Suppressor macrophage (primary cell): ENCODE measurements around the gene C2CD2.

Source experiments
- DNase-seq, 4 experiments: peaks; one replicate each; pipeline ENCODE4 v3.0.0-alpha.2; 2020 to 2022

C2CD2 gene

DNA sequence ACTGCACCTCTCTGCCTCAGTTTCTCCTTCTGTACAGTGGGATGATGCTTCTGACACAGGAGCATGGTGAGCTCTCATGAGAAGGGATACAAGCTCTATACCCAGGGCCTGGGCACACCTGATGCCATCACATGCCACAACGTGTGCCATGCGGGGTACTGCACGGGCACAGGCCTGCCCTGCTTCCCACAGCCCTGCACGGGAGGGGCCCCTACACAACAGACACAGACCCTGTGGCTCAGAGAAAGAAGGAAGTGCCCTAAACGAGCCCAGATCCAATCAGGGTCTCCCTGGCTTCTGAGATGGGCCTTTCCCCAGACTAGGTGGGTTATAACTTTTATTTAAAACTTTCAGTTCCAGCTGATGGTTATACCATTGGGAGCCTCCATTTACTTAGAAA lies 24.6 kb downstream of the C2CD2 start:
- DNase-seq, result no peak

DNA sequence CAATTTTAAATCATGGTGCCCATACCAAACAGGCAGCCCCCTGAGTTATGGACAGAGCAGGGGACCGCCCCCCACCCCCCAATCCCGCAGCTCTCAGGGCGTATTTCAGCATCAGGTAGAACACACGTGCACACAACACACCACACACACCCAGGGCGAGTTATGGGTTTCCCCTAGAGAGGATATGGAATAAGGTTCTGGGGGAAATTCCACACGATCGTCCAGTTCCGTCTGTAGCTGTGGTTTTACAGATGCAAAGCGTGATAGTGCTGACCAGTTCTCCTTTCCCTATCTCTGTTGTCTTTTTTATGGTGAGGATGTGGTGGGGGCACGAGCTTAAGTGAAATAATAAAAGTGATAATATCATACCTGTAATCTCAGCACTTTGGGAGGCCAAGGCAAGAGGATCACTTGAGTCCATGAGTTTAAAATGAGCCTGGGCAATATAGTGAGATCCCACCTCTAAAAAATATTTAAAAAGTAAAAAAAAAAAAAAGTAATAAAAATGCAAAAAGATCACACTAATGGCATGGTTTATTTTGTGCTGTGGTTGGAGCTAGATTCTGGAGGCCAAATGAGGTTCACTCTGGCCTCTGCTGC lies 25.1 kb downstream of the C2CD2 start:
- DNase-seq, result peak; percentile 68 to 82 (median 79)

DNA sequence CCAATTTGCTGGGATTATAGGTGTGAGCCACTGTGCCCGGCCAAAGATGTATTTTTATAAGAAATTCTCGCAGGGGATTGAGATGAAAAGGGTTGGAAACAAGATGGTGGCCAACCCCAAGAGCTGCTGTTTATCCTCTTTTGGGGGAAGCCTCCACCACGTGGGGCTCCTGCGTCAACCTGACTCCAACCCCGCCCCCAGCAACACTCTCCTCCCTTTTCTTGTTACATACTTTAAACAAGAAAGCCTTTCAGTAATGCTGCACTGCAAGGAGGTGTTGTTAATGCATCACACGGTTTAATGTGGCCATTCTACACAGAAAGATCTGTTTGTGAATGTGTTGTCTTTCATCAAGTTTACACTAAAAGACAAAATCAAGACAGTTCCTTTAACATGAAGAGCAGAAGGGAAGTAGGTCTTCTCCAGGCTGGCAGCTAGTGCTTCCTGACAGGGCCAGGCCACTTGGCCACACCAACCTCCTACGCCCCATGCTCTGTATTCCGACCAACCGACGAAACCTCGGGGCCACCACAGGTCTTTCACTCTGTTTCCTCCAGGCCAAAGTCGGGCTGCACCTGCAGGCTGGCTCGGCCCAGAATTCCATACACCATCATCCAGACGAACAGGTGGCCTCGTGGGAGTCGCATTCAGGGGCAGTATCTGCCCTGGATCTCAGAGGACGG lies 25.9 kb downstream of the C2CD2 start:
- DNase-seq, result peak; percentile 71 to 90 (median 86)

DNA sequence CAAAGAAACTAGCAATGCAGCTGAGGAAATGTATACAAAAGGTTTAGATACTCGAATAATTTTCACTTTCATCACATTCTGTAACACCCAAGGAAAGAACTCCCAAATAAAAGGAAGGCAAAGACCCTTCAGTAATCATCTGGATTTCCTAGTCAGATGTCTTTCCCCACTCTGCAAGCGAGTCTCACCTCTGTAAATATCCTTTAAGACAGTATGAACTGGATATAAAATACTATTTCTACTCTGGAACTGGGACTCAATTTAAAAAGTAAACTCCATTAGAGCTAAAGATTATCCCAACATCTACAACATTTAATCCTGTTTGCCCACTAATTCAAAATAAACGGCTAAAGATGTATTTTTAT lies 27.0 kb downstream of the C2CD2 start:
- no peak for DNase-seq

DNA sequence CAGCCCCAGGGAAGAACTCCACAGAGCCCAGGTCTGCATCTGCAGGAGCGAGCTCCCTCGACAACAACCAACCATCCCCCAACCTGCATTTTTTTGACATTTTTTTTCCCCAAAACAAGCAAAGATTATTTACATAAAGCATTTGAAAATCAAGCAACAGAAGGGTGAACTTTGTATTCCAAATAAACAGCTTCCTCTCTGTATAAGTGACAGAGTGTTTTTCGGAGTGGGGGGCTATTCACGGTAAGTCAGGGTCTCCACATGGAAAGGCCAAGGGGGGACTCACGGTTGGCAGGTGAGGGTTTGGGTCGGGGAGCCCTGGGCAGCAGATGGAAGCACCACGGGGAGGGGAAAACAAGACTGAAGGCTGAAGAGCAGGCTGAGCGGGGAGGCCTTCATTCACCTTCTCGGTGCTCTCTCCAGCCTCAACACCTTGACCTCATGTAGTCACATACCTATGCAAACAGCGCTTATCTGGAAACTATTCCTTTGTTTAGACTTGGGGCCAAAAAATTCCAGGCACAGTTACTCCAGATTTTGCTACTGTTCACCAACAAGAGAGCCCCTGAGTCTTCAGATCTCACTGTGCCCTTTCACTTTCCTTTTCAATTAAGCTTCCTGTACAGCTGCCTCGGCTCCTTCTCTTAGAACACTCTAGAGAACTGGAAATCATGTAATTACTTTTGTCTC lies 27.6 kb downstream of the C2CD2 start:
- peak; percentile 31 to 69 (median 54) for DNase-seq

DNA sequence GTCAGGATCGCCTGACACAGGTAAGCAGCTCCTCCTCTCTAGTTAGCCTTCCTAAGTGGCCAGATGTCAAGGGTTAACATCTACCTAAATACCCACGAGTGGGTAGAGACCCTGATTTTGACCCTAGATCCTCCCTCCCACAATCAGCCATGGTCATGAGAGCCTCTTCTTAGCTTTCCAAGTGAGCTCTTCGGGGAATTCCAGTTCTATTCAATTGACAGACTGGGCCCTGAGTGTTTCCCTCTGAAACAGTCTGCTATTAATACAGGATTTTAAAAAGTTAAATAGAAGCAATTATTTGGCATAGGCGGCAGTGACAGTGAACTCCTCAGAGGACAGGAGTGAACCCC lies 28.1 kb downstream of the C2CD2 start:
- DNase-seq, result peak in 1 of 4 experiments; percentile 14

DNA sequence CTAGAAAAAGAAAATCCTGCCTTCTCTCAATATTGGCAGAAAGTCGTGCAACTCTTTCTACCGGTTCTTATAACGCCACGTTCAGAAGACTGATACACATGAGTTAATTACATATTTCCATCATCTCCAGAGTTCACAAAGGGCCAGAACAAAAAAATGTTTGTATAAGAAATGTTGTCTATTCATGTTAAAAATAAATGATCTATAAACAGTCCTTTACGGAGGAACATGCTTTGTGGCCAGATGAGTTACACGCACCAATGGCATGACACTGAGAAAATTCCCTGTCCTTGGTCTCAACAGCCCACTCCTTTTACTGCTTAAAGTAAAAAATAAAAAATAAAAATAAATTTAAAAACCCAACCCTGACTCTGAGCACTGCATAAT lies 29.5 kb downstream of the C2CD2 start:
- DNase-seq, result no peak

DNA sequence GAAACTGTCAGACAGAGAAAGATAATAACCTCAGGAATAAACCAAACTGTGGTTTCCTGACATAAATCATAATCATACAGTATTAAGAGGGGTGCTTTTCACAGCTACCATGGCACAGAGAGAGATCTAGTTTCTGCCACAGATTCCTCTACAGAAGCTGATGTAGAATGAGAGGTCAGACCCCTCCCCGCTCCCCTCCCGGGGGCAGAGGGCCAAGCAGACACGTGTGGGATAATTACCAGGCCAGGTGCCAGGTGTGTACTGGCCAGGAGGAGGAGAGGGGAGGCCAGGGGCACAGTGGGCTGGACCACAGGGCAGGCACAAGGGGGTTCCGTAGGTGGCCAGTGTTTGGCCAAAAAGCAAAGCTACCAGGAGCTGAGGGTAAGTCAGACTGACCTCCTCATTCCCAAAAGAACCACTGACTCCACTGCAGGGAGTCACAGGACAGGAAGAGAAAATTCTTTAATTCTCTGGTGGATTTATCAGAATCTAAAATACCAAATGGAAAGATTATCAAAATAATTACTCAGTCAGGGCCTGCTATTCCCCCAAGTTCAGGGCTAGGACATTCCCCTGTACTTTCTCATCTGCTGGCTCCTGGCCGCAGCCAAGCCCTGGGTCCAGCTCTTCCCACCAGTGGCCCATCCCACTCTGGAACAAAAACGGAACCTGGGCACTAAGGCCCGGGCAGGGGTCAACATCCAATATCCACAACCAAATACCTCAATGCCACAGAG lies 30.0 kb downstream of the C2CD2 start:
- no peak for DNase-seq

DNA sequence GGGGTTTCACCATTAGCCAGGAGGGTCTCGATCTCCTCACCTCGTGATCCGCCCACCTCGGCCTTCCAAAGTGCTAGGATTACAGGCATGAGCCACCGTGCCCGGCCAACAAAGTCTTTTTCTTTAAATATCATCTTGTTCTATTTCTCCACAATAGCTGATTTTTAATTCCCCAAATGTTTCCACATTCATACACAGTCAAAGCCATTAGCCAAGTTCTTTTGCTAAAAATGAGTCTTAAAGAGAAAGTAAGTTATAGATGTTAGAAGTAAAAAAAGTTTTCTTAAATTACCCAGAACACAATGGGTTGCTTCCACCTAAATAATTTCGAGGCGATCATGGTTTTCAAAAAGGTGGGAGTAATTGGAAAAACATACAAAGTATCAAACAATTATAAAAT lies 30.6 kb downstream of the C2CD2 start:
- no peak for DNase-seq

DNA sequence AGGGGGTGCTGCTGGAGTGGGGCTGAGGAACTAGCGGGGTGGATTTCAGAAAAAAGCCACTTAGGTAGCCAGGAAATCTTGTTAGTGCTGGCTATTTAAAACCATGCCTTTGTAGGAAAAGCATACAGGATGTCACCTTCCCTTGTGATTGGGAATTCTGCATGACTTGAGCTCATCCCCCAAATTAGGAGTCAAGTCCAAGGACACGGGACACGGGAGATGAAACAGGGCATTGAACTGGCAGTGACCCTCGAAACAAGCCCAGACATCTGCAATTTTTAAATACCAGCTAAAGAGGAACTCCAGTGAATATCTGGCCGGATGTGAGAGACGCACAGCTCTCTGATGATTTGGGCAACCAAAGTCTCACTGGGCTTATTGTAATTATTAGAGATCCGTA lies 32.8 kb downstream of the C2CD2 start:
- peak; percentile 54 to 77 (median 62) for DNase-seq

DNA sequence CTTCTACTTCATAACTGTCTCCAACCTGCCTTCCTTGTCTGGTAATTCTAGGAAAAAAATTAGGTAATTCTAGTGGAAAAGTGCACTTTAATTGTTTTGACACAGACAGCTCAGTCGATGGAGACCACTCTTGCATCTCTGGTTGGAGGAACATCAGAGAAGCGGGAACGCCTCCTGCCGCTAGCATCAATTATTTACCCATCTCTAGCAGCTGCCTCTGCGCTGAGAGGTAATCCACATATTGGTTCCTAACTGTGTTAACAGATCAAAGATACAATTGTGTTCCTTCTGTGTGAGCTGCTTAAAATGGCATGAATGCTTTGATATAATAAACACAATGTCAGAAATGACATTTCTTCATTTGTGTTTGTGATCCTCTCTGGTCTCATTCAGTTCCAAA lies 33.3 kb downstream of the C2CD2 start:
- DNase-seq, result no peak

DNA sequence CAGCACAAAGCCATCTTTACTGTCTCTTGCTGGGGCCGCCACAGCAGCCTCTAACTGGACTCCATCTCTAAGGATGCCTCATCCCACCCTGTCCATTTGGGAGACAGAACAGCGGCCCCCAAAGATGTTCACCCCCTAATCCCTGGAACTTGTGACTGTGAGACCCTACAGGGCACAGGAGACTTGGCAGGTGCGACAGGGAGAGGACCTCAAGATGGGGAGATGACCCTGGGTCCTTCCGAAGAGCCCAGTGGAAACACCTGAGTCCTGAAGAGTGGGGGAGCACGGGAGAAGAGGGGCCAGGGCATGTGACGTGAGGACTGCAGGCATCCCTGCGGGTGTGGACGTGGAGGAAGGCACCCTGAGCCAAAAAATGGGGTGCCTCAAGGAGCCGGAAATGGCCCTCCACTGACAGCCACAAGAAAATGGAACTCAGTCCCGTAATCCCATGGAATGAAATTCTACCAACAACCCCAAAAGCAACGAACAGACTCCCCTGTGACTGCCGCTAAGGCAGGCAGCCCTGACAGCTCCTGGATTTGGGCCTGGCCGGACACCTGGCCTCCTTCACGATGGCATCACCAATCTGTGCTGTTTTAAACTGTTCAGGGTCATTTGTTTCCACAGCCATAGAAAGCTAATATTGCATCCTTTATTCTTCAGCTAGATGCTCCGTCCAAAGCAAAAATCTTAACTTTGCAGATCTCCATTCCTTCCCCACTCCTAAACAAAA lies 34.0 kb downstream of the C2CD2 start:
- DNase-seq, result no peak

DNA sequence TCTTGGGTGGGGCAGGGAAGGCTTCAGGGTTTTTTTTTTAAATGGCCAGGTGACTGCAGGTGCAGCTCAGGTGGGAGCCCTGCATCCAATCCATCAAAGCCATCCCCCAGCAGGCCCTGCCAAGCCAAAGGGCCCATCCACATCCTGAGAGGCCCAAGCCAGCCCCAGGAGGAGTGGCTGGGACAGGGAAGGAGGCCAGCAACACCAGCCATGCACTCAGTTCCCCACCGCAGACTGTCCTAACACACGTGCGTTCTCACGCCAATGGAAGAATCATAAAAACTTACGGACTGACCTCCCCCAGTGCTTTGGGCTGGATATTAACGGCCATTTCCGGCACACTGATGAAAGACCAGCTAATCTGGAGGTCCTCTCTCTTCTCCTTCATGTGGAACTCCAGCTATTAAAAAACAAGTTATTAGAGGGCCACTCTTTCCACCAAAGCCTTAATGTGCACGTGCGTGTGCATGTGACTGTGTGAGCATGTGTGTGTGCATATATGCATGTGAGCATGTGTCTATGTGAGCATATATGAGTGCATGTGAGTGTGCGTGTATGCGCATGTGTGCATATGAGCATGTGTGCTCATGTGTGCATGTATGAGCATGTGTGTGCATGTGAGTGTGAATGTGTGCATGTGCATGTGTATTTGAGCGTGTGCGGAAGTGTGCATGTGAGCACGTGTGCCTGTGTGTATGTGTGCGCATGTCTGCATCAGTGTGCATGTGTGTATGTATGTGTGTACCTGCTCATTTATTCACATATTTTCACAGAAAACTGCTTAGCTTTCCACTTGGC lies 35.1 kb downstream of the C2CD2 start:
- no peak for DNase-seq

DNA sequence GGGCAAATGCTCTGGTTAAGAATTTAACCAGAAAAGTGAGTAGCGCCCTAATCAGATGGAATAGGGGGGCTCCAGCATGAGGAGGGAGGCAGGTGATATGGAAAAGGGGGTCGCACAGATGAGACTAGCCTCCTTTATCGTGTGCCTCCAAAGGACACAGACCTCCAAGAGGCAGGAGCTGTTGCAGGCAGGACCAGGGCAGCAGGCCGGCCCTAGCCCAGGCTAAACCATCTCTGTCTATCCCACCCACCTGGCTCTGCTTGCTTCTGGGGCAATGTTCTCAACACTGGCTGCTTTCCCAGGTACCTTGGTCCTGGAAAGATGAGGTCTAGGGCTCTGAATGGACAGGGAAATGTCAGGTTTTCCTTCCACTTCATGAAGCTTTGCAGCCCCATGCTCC lies 36.3 kb downstream of the C2CD2 start:
- DNase-seq, result no peak

DNA sequence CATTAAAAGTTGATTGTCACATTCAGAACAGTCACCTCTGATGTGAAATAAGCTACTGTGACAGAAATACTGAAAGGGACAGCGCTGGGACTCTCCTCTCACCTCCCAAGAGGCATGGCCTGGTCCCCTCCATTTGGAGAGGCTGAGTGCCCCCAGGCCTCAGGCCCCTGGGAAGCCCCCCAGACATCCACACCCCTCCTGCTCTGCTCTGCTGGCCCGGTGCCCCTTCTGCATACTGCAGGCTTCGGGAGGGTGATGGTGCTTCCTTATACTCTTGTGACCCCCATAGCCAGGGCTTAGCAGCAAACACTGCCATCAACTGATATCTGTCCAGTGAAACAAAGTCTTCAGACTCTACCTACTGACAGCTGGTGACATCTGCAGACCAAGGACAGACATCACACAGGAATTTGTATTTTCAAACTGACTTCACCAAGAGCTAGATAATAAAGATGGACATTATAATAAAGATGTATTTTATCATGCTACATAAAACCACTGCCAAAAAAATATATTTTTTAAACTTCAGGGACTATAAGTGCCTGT lies 36.9 kb downstream of the C2CD2 start:
- DNase-seq, result no peak

DNA sequence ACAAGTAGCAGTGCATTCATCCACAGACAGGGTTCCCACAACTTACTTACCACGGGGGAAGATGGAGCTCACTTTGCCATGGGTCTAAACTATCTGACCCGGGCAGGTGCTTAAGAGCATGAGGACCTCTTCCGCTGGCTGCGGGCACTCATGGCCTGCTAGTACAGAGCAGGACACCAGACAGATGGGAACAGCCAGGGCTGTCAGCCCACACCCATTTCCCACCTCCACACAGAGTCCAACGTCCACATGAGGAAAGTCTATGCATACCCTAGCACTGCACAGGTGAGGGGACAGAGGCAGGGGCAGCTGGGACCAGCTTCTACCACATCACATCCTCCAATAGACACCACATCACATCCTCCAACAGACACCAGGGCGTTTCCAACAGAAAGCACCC lies 38.9 kb downstream of the C2CD2 start:
- no peak for DNase-seq

DNA sequence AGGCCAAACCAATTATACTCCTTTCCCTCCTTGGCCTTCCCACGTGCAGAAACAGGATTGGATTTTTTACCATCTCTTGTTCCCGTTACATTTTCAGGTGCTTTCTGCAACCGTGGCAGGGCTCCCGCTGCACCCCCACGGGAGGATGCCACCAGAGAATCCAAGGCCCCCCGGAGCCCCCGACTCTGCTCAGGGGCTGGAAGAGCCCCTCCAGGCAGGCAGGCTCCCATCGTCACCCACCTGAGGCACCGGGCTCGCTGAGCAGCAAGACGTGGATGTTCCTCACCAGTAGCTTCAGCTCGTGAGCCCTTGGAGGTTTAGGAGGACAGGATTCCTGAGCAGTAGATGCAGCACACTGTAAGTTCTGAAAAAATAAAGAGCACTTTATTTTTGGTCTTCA lies 39.5 kb downstream of the C2CD2 start:
- DNase-seq, result no peak

DNA sequence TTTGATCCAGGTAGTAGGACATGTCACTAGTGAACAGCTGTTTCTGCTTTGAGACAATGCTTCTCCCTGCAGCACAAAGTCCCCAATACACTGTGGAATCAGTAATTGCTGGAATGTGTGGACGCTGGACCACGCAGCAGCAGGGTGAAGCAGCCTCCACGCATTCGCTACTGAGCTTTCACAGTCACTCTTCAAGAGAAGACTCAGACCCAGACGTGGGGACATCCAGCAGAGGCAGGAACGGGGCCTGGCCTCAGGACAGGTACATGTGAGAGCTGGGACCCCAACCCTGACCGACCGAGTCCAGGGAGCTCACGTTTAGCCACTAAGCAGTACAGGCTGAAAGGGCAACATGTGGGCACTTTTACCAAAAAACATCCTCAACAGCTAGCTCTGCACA lies 40.6 kb downstream of the C2CD2 start:
- no peak for DNase-seq

DNA sequence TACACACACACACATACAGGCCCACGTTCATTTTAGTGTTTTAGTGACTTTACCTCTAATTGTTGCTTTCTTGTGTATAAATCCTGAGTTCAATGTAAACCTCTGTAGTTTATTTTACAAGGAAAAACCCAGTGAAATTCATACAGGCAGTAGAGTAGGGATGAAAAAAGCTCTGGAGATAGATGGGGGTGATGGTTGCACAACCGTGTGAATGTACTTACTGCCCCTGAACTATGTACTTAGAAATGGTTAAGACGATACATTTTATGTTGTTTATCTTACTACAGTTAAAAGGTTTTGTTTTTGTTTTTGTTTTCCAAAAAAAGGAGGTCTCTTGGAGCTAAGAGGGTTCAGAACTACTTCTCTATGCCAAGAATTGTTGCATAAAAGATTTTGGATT lies 45.0 kb downstream of the C2CD2 start:
- DNase-seq, result no peak

DNA sequence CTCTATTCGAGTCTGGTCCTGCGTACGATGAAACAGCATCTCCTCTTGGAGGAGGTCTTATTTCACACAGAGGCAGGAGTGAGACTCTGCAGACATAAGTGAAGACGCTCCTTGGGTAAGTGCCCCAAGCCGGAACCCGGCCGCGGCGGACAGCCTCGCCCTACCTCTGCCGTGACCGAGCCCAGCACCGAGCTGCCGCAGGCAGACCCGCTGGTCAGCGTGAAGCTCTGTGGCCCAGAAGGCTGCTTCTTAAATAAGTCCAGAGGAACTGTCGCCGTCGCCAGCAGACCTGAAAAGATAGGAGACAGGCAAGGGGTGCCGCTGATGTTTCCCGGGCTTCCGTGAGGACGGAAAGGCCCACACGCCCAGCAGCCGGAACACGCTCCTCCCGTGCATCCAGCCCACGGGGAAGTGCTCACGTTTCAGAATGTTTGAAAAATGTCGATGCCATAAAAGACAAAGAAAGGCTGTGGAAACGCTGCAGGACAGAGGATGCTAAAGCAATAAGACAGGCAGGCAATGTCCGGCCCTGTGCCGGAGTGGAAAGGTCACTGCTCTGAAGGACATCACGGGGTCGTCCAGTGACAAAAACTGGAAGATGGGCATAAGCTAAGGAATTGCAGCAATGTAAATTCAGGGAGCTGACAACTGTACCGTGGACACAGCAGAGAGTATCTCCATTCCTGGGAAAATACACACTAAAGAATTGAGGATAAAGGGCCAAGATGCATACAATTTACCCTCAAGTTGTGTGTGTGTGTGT lies 46.1 kb downstream of the C2CD2 start:
- no peak for DNase-seq

DNA sequence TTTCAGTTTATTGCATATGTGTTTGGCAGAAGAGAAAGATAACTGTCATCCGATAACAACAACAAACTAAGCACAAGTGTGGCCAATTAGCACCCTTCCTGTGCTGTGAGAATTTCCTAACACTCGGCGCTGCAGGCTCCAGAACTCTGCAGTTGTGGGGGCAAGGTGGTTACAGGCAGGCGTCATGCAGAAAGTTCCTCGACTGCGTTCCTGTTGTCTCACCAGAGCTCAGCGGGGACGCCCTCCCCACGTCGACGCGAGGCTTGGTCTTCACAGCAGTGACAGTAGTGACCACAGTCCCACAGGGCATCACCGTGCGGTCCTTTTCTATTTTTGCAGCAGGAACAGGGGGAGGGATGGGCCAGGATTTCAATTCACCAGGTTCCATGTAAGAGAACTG lies 47.0 kb downstream of the C2CD2 start:
- no peak for DNase-seq
